ES-I3 (cell line): ENCODE data around the gene TMEM170A.
"Not testable (repeated sequence)": the region's sequence is repeated elsewhere in the genome, so short reads cannot be mapped to it uniquely, and the experiment has no call there.

Source experiments
- H3K36me3 ChIP-seq: 2 replicates; pipeline ENCODE4 v1.6.1; 2013; ENCODE audit warnings: mild to moderate bottlenecking, low read length, control low read depth, moderate library complexity; ENCODE audit not compliant: insufficient read depth
- H3K4me1 ChIP-seq: 2 replicates; pipeline ENCODE4 v1.6.1; 2013; ENCODE audit warnings: mild to moderate bottlenecking, control low read depth, low read length; ENCODE audit not compliant: insufficient read depth
- H3K9ac ChIP-seq: 2 replicates; pipeline ENCODE4 v1.6.1; 2013; ENCODE audit warnings: low read depth, mild to moderate bottlenecking, low read length, moderate library complexity
- H3K9me3 ChIP-seq: 2 replicates; pipeline ENCODE4 v1.6.1; 2013; ENCODE audit warnings: mild to moderate bottlenecking, low read length, moderate library complexity; ENCODE audit not compliant: control insufficient read depth, insufficient read depth

TMEM170A gene

GRCh38 chr16:75464122-75464918 is at the start of gene TMEM170A:
Gene TMEM170A, minus strand, starts transcription at chr16:75464689. Its CDS starts 89 bp downstream, at chr16:75464600.
- H3K36me3 ChIP-seq, result no peaks in the 10 kb centered on the region
- H3K9ac ChIP-seq, result peak within 1 kb of the TSS; percentile 86
- H3K4me1 ChIP-seq, result no peaks in the 10 kb centered on the region
- no peaks in the 10 kb centered on the region for H3K9me3 ChIP-seq

GRCh38 chr16:75506574-75506973 is 42.1 kb upstream of the TMEM170A start:
- Histone ChIP-seq H3K9ac (no peak overlapping the region), H3K36me3 (no peaks in the 10 kb centered on the region), H3K9me3 (no peaks in the 10 kb centered on the region), H3K4me1 (peaks cover 3% of the 10 kb centered on the region; the same call in 1 of the 2 replicates)

- H3K36me3 ChIP-seq, result no peaks in the 10 kb centered on the region
- H3K4me1 ChIP-seq, result peaks cover 3% of the 10 kb centered on the region; the same call in 1 of the 2 replicates
- H3K9me3 ChIP-seq, result no peaks in the 10 kb centered on the region
- H3K9ac ChIP-seq, result no peak overlapping the region
Measured at GRCh38 chr16:75506107-75506506, 41.6 kb upstream of the TMEM170A start.

GRCh38 chr16:75503801-75504200 is 39.3 kb upstream of the TMEM170A start:
- no peaks in the 10 kb centered on the region for H3K36me3 ChIP-seq
- no peaks in the 10 kb centered on the region for H3K9me3 ChIP-seq
- H3K9ac ChIP-seq, result no peak overlapping the region
- H3K4me1 ChIP-seq, result no peaks in the 10 kb centered on the region

- Histone ChIP-seq H3K4me1 (no peaks in the 10 kb centered on the region), H3K9me3 (no peaks in the 10 kb centered on the region), H3K9ac (no peak overlapping the region), H3K36me3 (no peaks in the 10 kb centered on the region)
Measured at GRCh38 chr16:75502916-75503605, 38.6 kb upstream of the TMEM170A start.

- not testable (repeated sequence) for H3K36me3 ChIP-seq, H3K4me1 ChIP-seq, H3K9me3 ChIP-seq, H3K9ac ChIP-seq
Measured at GRCh38 chr16:75501820-75502219, 37.3 kb upstream of the TMEM170A start.

GRCh38 chr16:75501359-75501758 is 36.9 kb upstream of the TMEM170A start:
- Histone ChIP-seq H3K4me1 (no peaks in the 10 kb centered on the region), H3K9me3 (no peaks in the 10 kb centered on the region), H3K9ac (no peak overlapping the region), H3K36me3 (no peaks in the 10 kb centered on the region)

- H3K9me3 ChIP-seq, H3K36me3 ChIP-seq, H3K4me1 ChIP-seq, H3K9ac ChIP-seq: not testable (repeated sequence)
Measured at GRCh38 chr16:75498605-75499322, 34.3 kb upstream of the TMEM170A start.

GRCh38 chr16:75497558-75497957 is 33.1 kb upstream of the TMEM170A start:
- Histone ChIP-seq H3K9ac (no peak overlapping the region), H3K4me1 (peaks cover 3% of the 10 kb centered on the region; the same call in 1 of the 2 replicates), H3K36me3 (no peaks in the 10 kb centered on the region), H3K9me3 (no peaks in the 10 kb centered on the region)

- Histone ChIP-seq H3K9ac (peak within 1 kb of the TSS; percentile 71), H3K4me1 (peaks cover 6% of the 10 kb centered on the region; the same call in 1 of the 2 replicates), H3K36me3 (no peaks in the 10 kb centered on the region), H3K9me3 (no peaks in the 10 kb centered on the region)
Measured at GRCh38 chr16:75495076-75495674, 30.7 kb upstream of the TMEM170A start, which contains the start of gene CHST6. Gene CHST6, minus strand, starts transcription at chr16:75495441. Its CDS starts 15,613 bp downstream, at chr16:75479828.

GRCh38 chr16:75494661-75495075 is 30.2 kb upstream of the TMEM170A start:
- H3K36me3 ChIP-seq, result no peaks in the 10 kb centered on the region
- H3K4me1 ChIP-seq, result peaks cover 6% of the 10 kb centered on the region; the same call in 1 of the 2 replicates
- no peaks in the 10 kb centered on the region for H3K9me3 ChIP-seq
- peak overlapping the region; percentile 71 for H3K9ac ChIP-seq

GRCh38 chr16:75494184-75494583 is 29.7 kb upstream of the TMEM170A start:
- Histone ChIP-seq H3K4me1 (peaks cover 6% of the 10 kb centered on the region; the same call in 1 of the 2 replicates), H3K9me3 (no peaks in the 10 kb centered on the region), H3K36me3 (no peaks in the 10 kb centered on the region), H3K9ac (peak overlapping the region; percentile 71)

GRCh38 chr16:75491876-75492275 is 27.4 kb upstream of the TMEM170A start:
- Histone ChIP-seq H3K9ac (no peak overlapping the region), H3K9me3 (no peaks in the 10 kb centered on the region), H3K36me3 (no peaks in the 10 kb centered on the region), H3K4me1 (peaks cover 6% of the 10 kb centered on the region; the same call in 1 of the 2 replicates)

- no peaks in the 10 kb centered on the region for H3K9me3 ChIP-seq
- H3K4me1 ChIP-seq, result peaks cover 8% of the 10 kb centered on the region; the same call in 1 of the 2 replicates
- no peaks in the 10 kb centered on the region; the same call in 1 of the 2 replicates for H3K36me3 ChIP-seq
- H3K9ac ChIP-seq, result no peak overlapping the region
Measured at GRCh38 chr16:75488322-75488721, 23.8 kb upstream of the TMEM170A start.
